GM12891 (cell line): ENCODE measurements around the gene LEUTX.
"Not testable (repeated sequence)": the region's sequence is repeated elsewhere in the genome, so short reads cannot be mapped to it uniquely, and the experiment has no call there.

ENCODE experiments used
- DNase-seq: peaks from one replicate; pipeline ENCODE4 v3.0.0; 2011; ENCODE audit warnings: low spot score; ENCODE audit not compliant: insufficient read length
- FAIRE-seq: peaks from 2 replicates; lab custom pipeline; 2011; peaks lifted over from hg19 to GRCh38; lab: Jason Lieb, UNC
- PAX5 ChIP-seq: IDR thresholded peaks from 2 replicates; pipeline ENCODE4 v1.6.1; 2011; ENCODE audit warnings: low read length, moderate library complexity, mild to moderate bottlenecking; ENCODE audit not compliant: insufficient read depth, severe bottlenecking
- POLR2A ChIP-seq: IDR thresholded peaks from 2 replicates; pipeline ENCODE4 v1.6.1; 2011; ENCODE audit warnings: low read depth, low read length, control low read depth
- POLR2AphosphoS5 ChIP-seq: IDR thresholded peaks from 2 replicates; pipeline ENCODE4 v1.6.1; 2011; ENCODE audit warnings: low read depth, low read length, control low read depth
- POU2F2 ChIP-seq: IDR thresholded peaks from 2 replicates; pipeline ENCODE4 v1.6.1; 2011; ENCODE audit warnings: low read depth, mild to moderate bottlenecking, control low read depth, low read length, moderate library complexity
- SPI1 ChIP-seq: IDR thresholded peaks from 2 replicates; pipeline ENCODE4 v1.6.1; 2011; ENCODE audit warnings: low read depth, low read length, control low read depth
- TAF1 ChIP-seq: IDR thresholded peaks from 2 replicates; pipeline ENCODE4 v1.6.1; 2011; ENCODE audit warnings: low read depth, low read length, control low read depth

The LEUTX gene

DNA sequence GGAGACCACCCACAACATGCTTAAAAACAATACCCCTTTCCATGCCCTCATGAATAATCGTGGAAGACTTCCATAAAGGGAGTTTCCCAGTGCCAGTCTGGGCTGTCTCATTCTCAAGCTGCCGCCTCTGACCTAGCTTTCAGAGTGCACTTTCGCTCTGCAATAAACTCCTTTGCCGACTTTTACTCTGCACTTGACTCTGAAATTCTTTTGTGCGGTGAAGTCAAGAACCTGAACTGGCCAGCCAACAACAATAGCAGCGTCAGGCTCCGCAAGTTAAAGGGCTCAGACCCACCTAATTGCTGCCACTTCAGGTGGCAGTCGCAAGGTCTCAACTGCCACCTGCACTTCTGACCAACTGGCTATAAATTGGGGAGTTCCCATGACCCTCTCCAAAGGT, 10.3 kb upstream of the LEUTX start:
- DNase-seq, result no peak
- no peak for FAIRE-seq
- TF ChIP-seq POLR2A, result no peak
- TF ChIP-seq TAF1, result no peak
- TF ChIP-seq PAX5, result no peak
- TF ChIP-seq POLR2AphosphoS5, result no peak
- TF ChIP-seq SPI1, result no peak

DNA sequence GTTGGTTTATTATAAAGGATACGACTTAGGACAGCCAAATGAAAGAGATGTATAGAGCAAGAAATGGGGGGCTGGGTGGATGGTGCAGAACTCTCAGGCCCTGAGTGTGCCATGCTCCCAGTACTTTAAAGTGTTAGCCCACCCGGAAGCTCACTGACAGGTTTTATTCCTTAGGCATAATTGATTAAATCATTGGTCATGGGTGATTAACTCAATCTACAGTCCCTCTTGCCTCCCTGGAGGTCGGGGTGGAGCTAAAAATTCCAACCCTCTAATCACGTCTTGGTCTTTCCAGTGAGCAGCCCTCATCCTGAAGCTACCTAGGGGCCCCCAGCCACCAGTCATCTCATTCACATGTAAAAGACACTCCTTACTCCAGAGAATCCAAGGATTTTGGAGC, 9.9 kb upstream of the LEUTX start:
- no peak for DNase-seq
- TF ChIP-seq SPI1 (no peak), POLR2A (no peak), POU2F2 (no peak), TAF1 (no peak), POLR2AphosphoS5 (no peak), PAX5 (no peak)
- no peak for FAIRE-seq

DNA sequence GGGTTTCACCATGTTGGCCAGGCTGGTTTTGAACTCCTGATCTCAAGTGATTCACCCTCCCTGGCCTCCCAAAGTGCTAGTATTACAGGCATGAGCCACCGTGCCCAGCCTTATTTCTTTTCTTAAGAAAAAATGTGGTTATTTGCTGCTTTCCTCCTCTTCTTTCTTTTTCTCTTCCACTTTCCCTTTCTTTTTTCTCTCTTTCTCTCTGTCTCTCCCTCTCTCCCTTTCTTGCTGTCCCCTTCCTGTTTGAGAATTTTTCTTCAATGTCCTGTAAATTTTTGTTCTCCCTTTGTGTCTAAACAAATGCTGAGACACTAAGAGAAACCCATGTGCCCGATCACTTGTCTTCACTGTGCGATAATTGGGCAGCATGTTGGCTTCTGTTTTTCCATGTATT, 2.2 kb downstream of the LEUTX start:
- TF ChIP-seq PAX5 (no peak), POLR2A (no peak), POU2F2 (no peak), TAF1 (no peak), POLR2AphosphoS5 (no peak), SPI1 (no peak)
- no peak for FAIRE-seq
- no peak for DNase-seq

DNA sequence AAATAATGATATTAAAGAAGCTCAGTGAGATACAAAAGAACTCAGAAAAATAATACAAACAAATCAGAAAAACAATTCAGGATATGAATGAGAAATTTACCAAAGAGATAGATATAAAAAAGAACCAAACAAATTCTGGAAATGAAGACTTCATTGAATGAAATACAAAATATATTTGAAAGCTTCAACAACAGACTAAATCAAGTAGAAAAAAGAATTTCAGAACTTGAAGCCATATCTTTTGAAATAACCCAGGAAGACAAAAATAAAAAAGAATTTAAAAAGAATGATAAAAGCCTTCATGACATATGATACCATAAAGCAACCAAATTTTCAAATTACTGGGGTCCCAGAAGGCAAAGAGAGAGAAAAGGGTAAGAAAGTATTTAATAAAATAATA, 9.6 kb downstream of the LEUTX start:
- no peak for FAIRE-seq
- no peak for DNase-seq

DNA sequence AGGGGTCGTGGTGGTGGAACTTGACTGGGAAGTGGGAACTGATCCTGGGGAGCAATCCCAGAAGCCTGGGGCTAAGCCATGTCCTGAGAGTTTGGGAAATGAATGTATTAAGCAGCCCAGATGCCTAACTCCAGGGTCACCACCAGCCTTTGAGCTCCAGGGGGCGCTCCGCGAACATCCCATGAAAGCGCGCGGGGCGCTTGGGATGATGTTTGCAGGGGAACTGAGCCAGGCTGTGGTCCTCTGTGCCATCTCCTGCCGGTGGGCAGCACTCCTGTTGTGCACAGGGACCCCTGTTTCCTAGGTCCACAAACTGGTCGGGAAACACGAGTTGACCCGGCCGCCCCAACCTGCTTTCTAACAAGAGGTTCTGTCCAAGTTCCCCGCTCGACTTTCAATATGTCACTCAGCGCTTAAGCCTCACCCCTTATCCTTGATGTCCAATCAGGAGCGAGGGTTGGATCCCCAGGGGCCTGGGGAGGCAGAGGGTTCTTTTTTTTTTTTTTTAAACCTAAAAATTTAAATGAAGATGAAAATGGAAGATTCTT, 14.4 kb downstream of the LEUTX start:
- no peak for TF ChIP-seq POLR2AphosphoS5
- no peak for TF ChIP-seq PAX5
- no peak for TF ChIP-seq POLR2A
- no peak for TF ChIP-seq SPI1
- 0 out of 2 replicates have a peak, but pooled peaks have one; percentile 39 for TF ChIP-seq POU2F2
- no peak for TF ChIP-seq TAF1
- DNase-seq (peak; percentile 62), FAIRE-seq (peak; percentile 90)

More for the DNA sequence above, 9.6 kb downstream of the LEUTX start:
- TF ChIP-seq POU2F2 (no peak), POLR2A (no peak), PAX5 (no peak), TAF1 (no peak), POLR2AphosphoS5 (no peak), SPI1 (no peak)

DNA sequence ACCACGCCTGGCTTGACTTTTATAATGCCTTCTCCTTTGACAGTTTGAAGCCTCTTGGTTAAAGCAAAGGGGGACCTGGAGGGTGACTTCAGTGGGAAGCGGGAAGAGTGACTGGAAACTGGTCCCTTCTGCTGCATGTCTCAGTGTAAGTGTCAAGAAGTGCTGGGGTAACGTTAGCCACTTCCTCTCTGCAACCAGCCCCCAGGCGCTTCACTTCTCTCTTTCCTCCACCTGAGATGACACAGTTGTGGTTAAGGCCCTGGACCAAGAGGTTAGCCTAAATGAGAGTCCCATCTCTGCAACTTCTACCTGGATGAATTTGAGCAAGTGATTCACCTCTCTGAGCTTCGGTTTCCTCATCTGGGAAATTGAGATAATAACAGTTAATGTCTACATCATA, 16.3 kb downstream of the LEUTX start:
- DNase-seq (peak; percentile 30), FAIRE-seq (peak; percentile 94)
- TF ChIP-seq POU2F2 (no peak), SPI1 (peak; percentile 95)

DNA sequence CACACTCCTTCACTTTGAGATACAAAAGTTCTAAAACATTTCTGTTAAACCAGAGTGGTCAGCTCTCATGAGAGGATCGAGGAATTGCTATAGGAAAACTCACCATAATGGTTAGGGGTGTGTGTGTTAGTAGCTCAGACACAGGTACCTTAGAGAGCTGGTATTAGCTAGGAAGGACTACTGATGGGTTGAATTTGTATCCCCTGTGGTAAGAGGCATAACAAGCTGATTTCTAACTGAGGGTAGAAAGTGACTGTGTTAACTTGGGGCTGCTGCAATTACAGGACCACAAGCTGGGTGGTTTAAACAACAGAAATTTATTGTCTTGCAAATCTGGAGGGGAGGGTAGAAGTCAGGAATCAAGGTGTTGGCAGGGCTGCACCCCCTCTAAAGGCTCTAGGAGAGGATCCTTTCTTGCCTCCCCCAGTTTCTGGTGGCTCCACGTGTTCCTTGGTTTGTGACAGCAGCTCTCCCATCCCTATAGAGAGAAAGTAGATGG, 17.4 kb downstream of the LEUTX start:
- FAIRE-seq, result peak; percentile 13
- DNase-seq, result no peak
- TF ChIP-seq POU2F2, result peak; percentile 40; the same call in 1 of the 2 replicates
- TF ChIP-seq TAF1, result no peak
- peak; percentile 68; the same call in 1 of the 2 replicates for TF ChIP-seq POLR2AphosphoS5
- peak; percentile 72; the same call in 1 of the 2 replicates for TF ChIP-seq POLR2A
- TF ChIP-seq SPI1, result no peak
- no peak for TF ChIP-seq PAX5

DNA sequence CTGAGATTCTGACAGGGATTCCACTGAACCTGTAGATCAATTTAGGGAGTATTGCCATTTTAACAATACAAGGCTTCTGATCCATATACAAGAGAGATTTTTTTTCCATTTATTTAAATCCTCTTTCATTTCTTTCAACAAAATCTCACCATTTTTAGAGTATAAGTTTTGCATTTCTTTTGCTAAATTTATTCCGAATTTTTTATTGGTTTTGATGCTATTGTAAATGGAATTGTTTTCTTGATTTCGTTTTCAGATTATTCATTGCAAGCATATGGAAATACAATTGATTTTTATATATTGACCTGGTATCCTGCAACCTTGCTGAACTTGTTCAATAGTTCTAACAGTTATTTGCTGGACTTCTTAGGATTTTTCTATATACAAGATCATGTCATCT, 18.4 kb downstream of the LEUTX start:
- FAIRE-seq, result no peak
- DNase-seq, result no peak
- TF ChIP-seq TAF1 (no peak), POLR2A (no peak), SPI1 (no peak), PAX5 (no peak), POU2F2 (no peak), POLR2AphosphoS5 (no peak)

DNA sequence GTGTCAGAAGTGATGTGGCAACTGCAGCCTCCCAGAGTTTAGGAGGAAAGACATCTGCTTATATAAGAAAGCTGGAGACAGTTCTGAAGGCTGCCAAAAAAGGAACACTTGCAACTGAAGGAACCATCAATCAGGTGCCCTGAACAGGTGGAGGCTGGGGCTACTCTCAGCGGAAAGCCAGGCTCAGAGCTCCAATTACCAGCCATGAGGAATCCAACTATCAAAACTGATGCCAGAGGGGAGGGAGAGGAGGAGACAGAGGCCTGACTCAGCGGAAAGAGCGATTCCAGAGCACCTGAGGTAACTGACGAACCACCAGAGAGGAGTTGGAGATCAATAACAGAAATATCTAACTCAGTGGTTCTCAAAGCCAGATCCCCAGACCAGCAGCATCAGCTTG, 24.3 kb downstream of the LEUTX start:
- no peak for TF ChIP-seq POU2F2
- no peak for TF ChIP-seq SPI1
- TF ChIP-seq POLR2A, result no peak
- no peak for TF ChIP-seq POLR2AphosphoS5
- no peak for TF ChIP-seq PAX5
- FAIRE-seq (no peak), DNase-seq (no peak)

DNA sequence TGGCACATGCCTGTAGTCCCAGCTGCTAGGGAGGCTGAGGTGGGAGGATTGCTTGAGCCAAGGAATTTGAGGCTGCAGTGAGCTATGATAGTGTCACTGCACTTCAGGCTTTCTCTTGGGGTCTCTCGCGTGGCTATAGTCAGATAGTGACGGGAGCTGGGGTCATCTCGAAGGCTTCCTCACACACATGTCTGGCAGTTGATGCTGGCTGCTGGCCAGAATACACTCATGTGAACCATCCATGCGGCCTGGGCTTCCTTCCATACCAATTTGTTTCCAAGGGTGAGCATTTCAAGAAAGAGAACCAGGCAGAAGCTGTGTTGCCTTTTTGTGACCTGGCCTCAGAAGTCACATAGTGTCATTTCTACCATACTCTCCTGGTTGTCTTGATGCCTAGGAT, 26.4 kb downstream of the LEUTX start:
- no peak for DNase-seq
- TF ChIP-seq POLR2A, result no peak
- FAIRE-seq, result no peak

DNA sequence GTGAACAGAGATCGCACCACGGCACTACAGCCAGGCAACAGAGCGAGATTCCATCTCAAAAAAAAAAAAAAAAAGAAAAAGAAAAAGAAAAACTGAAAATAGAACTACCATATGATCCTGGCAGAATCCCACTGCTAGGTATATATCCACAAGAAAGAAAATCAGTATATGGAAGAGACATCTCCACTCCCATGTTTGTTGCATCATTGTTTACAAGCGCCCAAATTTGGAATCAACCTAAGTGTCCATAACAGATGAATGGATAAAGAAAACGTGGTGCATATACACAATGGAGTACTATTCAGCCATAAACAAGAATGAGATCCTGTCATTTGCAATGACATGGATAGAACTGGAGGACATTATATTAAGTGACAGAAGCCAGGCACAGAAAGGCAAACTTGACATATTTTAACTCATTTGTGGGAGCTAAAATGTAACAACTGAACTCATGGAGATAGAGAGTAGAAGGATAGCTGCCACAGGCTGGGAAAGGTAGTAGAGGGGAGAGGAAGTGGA, 29.3 kb downstream of the LEUTX start:
- no peak for DNase-seq
- no peak for FAIRE-seq
- TF ChIP-seq SPI1 (no peak), PAX5 (no peak), POLR2AphosphoS5 (no peak), POLR2A (no peak), POU2F2 (no peak), TAF1 (no peak)

DNA sequence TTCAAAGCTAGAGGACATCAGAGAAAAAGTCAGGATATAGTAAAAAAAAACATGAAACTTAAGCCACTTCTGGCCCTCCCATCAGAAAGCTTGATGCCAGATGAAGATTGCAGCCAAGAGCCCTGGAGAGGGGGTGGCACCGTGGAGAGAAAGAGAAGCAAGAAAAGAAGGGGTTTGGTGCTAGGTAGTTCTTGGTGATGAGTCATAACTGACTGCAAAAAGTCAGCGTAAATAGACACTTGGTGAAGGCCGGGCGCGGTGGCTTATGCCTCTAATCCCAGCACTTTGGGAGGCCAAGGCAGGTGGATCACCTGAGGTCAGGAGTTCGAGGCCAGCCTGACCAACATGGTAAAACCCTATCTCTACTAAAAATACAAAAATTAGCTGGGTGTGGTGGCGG, 30.0 kb downstream of the LEUTX start:
- DNase-seq, FAIRE-seq: not testable (repeated sequence)
